GM23338 (cell line): ENCODE data around the gene SLC17A7. TPM values are rescaled to one million over a fixed set of nuclear protein-coding genes. Genes with fewer than 3 reads are reported as not detected.

Experiments used
- ATAC-seq: fragments of 200-7000 bp; cut with Tn5 transposase; 3 replicates; pipeline ENCODE4 v1.9.1; 2020
- DNase-seq: peaks from one replicate; pipeline ENCODE4 v3.0.0-alpha.2; 2015; ENCODE audit warnings: low spot score
- H2AFZ ChIP-seq: fragments of 200-600 bp; sonication (generic); 2 replicates; pipeline ENCODE4 v1.8.0; 2016; ENCODE audit warnings: antibody characterized with exemption, mild to moderate bottlenecking, moderate library complexity
- H3F3A ChIP-seq: fragments of 200-600 bp; sonication (generic); replicated peaks from 2 replicates; pipeline ENCODE4 v1.8.0; 2017; ENCODE audit warnings: antibody characterized with exemption, mixed run types, low read depth
- H3K27ac ChIP-seq: fragments of 200-600 bp; sonication (generic); 2 replicates; pipeline ENCODE4 v1.6.1; 2016; ENCODE audit warnings: low read depth
- H3K27me3 ChIP-seq: fragments of 200-600 bp; sonication (generic); 2 replicates; pipeline ENCODE4 v1.8.0; 2016; ENCODE audit warnings: mild to moderate bottlenecking, mixed run types, moderate library complexity; ENCODE audit not compliant: insufficient read depth
- H3K36me3 ChIP-seq: fragments of 200-600 bp; sonication (generic); 2 replicates; pipeline ENCODE4 v1.8.0; 2016; ENCODE audit warnings: mild to moderate bottlenecking; ENCODE audit not compliant: insufficient read depth
- H3K4me1 ChIP-seq: fragments of 200-600 bp; sonication (generic); 2 replicates; pipeline ENCODE4 v1.8.0; 2016; ENCODE audit warnings: mild to moderate bottlenecking, moderate library complexity; ENCODE audit not compliant: insufficient read depth
- H3K4me2 ChIP-seq: fragments of 200-600 bp; sonication (generic); 2 replicates; pipeline ENCODE4 v1.7.1; 2017; ENCODE audit warnings: mixed run types
- H3K4me3 ChIP-seq: fragments of 200-600 bp; sonication (generic); 2 replicates; pipeline ENCODE4 v1.6.1; 2016; ENCODE audit warnings: mixed run types
- H3K79me2 ChIP-seq: fragments of 200-600 bp; sonication (generic); replicated peaks from 2 replicates; pipeline ENCODE4 v1.8.0; 2017; ENCODE audit warnings: mild to moderate bottlenecking; ENCODE audit not compliant: insufficient read depth
- H3K9me2 ChIP-seq: fragments of 200-600 bp; sonication (generic); 2 replicates; pipeline ENCODE4 v1.8.0; 2017; ENCODE audit not compliant: insufficient read depth
- H4K20me1 ChIP-seq: fragments of 200-600 bp; sonication (generic); replicated peaks from 2 replicates; pipeline ENCODE4 v1.8.0; 2017; ENCODE audit warnings: mild to moderate bottlenecking; ENCODE audit not compliant: insufficient read depth
- H3K27ac Mint-ChIP-seq: 2 replicates; pipeline ENCODE4 v1.8.0; 2020; ENCODE audit warnings: inconsistent platforms, mild to moderate bottlenecking, moderate library complexity, mixed read lengths
- H3K27me3 Mint-ChIP-seq: 3 replicates; pipeline ENCODE4 v1.8.0; 2022; ENCODE audit warnings: low read depth, mild to moderate bottlenecking, moderate library complexity, mixed read lengths, inconsistent platforms; ENCODE audit not compliant: insufficient read depth, poor library complexity
- H3K36me3 Mint-ChIP-seq: 3 replicates; pipeline ENCODE4 v1.8.0; 2021; ENCODE audit warnings: low read depth, mild to moderate bottlenecking, inconsistent platforms, moderate library complexity, mixed read lengths
- H3K4me1 Mint-ChIP-seq: 3 replicates; pipeline ENCODE4 v1.8.0; 2020; ENCODE audit warnings: mild to moderate bottlenecking, inconsistent platforms, mixed read lengths
- H3K4me3 Mint-ChIP-seq: 3 replicates; pipeline ENCODE4 v1.8.0; 2021; ENCODE audit warnings: moderate library complexity, mild to moderate bottlenecking, inconsistent platforms, mixed read lengths
- H3K9me3 Mint-ChIP-seq: 3 replicates; pipeline ENCODE4 v1.8.0; 2020; ENCODE audit warnings: moderate library complexity, mild to moderate bottlenecking, inconsistent platforms, mixed read lengths
- CREB1 ChIP-seq: fragments of 250-450 bp; sonication (Bioruptor Pico); IDR thresholded peaks from 2 replicates; pipeline ENCODE4 v1.5.0; 2020; ENCODE audit warnings: low read depth, mild to moderate bottlenecking, moderate library complexity
- EZH2 ChIP-seq: fragments of 200-600 bp; sonication (generic); IDR thresholded peaks from one replicate; pipeline ENCODE4 v1.8.0; 2017; ENCODE audit warnings: antibody characterized with exemption, mild to moderate bottlenecking, low read depth; ENCODE audit not compliant: unreplicated experiment
- EZH2phosphoT487 ChIP-seq: fragments of 200-600 bp; sonication (generic); IDR thresholded peaks from one replicate; pipeline ENCODE4 v1.8.1; 2018; ENCODE audit warnings: antibody characterized with exemption; ENCODE audit not compliant: unreplicated experiment
- JUNB ChIP-seq: IDR thresholded peaks from one replicate; pipeline ENCODE4 v1.6.1; 2016; ENCODE audit warnings: antibody characterized with exemption; ENCODE audit not compliant: unreplicated experiment
- POLR2AphosphoS5 ChIP-seq: IDR thresholded peaks from 2 replicates; pipeline ENCODE4 v1.6.1; 2016; ENCODE audit warnings: antibody characterized with exemption, low read depth
- REST ChIP-seq: IDR thresholded peaks from one replicate; pipeline ENCODE4 v1.6.1; 2018; ENCODE audit warnings: antibody characterized with exemption; ENCODE audit not compliant: unreplicated experiment
- polyA plus RNA-seq: library from polyadenylated mRNA; unstranded; fragments of >200 nt; fragmentation: Nextera tagmentation; extraction: Ambion mirVana; gene quantifications from 2 replicates; pipeline ENCODE4 v1.2.1, GENCODE V29; 2016
- total RNA-seq: library from RNA; depleted of rRNA; stranded (reverse); fragments of >200 nt; shearing (Covaris generic); gene quantifications from 2 replicates; pipeline ENCODE4 v1.2.3, GENCODE V29; 2014
- TF ChIP-seq, protein P1 (sequence below): IDR thresholded peaks from 2 replicates; pipeline ENCODE4 v1.6.1; 2016; ENCODE audit warnings: antibody characterized with exemption
- TF ChIP-seq, protein P2 (sequence below), 2 experiments: fragments of 200-600 bp in 1 of 2; sonication (generic) in 1 of 2; conservative IDR thresholded peaks; 2 replicates each; pipeline versions ENCODE4 v1.5.1 to v1.6.1; 2016 to 2017; ENCODE audit warnings: antibody characterized with exemption in 2 of 2, low read depth in 2 of 2, mild to moderate bottlenecking in 2 of 2, moderate library complexity in 1 of 2

Gene SLC17A7
- total and polyA plus RNA-seq, 2 experiments from 2014 or later = 0.90 to 1.5 TPM

- DNase-seq (no peak), ATAC-seq (no peak)
- H3K4me3 ChIP-seq = peak within 1 kb of the TSS; percentile 61
- peaks cover 63% of the 10 kb centered on the region for H3K4me1 Mint-ChIP-seq
- no peak within 1 kb of the TSS for H3K27ac ChIP-seq
- peak within 1 kb of the TSS; percentile 96 for H2AFZ ChIP-seq
- TF ChIP-seq POLR2AphosphoS5 (no peak), REST (no peak), EZH2 (peak; percentile 84), JUNB (no peak), CREB1 (CRISPR knock-in tag) (no peak)
- TF ChIP-seq, protein P1, sequence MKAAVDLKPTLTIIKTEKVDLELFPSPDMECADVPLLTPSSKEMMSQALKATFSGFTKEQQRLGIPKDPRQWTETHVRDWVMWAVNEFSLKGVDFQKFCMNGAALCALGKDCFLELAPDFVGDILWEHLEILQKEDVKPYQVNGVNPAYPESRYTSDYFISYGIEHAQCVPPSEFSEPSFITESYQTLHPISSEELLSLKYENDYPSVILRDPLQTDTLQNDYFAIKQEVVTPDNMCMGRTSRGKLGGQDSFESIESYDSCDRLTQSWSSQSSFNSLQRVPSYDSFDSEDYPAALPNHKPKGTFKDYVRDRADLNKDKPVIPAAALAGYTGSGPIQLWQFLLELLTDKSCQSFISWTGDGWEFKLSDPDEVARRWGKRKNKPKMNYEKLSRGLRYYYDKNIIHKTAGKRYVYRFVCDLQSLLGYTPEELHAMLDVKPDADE = no peak
- H3K4me2 ChIP-seq = peak within 1 kb of the TSS; percentile 84
- peaks cover 73% of the 10 kb centered on the region for H3K27me3 Mint-ChIP-seq
- H3K4me1 ChIP-seq = peaks cover 43% of the 10 kb centered on the region
- no peaks in the 10 kb centered on the region for H3K9me2 ChIP-seq
- peaks cover 4% of the 10 kb centered on the region; the same call in 1 of the 2 replicates for H4K20me1 ChIP-seq
- H3K36me3 Mint-ChIP-seq = no peaks in the 10 kb centered on the region; the same call in 2 of the 3 replicates
- peaks cover 30% of the 10 kb centered on the region for H3F3A ChIP-seq
- H3K27ac Mint-ChIP-seq = no peak within 1 kb of the TSS
- H3K9me3 Mint-ChIP-seq = peaks cover 3% of the 10 kb centered on the region
- no peaks in the 10 kb centered on the region for H3K36me3 ChIP-seq
- H3K4me3 Mint-ChIP-seq = peak within 1 kb of the TSS; percentile 70
- H3K79me2 ChIP-seq = no peaks in the 10 kb centered on the region
- peaks cover 64% of the 10 kb centered on the region for H3K27me3 ChIP-seq
Measured at GRCh38 chr19:49423071-49423984, 18.0 kb downstream of the SLC17A7 start, which contains the start of gene PTH2. Gene PTH2, minus strand, starts transcription at chr19:49423441. Its CDS starts 102 bp downstream, at chr19:49423339.

- ATAC-seq = peak; percentile 51
- H3K4me3 Mint-ChIP-seq = peak overlapping the region; percentile 70
Measured at GRCh38 chr19:49422407-49423070, 18.8 kb downstream of the SLC17A7 start.

More at GRCh38 chr19:49422407-49423070, 18.8 kb downstream of the SLC17A7 start:
- peaks cover 29% of the 10 kb centered on the region for H3F3A ChIP-seq
- peaks cover 67% of the 10 kb centered on the region for H3K27me3 Mint-ChIP-seq
- H3K27ac Mint-ChIP-seq = no peak overlapping the region
- H3K4me2 ChIP-seq = peak overlapping the region; percentile 84
- H3K9me3 Mint-ChIP-seq = peaks cover 3% of the 10 kb centered on the region
- no peaks in the 10 kb centered on the region for H3K79me2 ChIP-seq
- H3K4me1 Mint-ChIP-seq = peaks cover 61% of the 10 kb centered on the region
- peak overlapping the region; percentile 61 for H3K4me3 ChIP-seq
- no peak overlapping the region for H3K27ac ChIP-seq
- H3K9me2 ChIP-seq = no peaks in the 10 kb centered on the region
- TF ChIP-seq EZH2phosphoT487 (no peak), JUNB (no peak), CREB1 (CRISPR knock-in tag) (peak; percentile 66)
- TF ChIP-seq, protein P2, sequence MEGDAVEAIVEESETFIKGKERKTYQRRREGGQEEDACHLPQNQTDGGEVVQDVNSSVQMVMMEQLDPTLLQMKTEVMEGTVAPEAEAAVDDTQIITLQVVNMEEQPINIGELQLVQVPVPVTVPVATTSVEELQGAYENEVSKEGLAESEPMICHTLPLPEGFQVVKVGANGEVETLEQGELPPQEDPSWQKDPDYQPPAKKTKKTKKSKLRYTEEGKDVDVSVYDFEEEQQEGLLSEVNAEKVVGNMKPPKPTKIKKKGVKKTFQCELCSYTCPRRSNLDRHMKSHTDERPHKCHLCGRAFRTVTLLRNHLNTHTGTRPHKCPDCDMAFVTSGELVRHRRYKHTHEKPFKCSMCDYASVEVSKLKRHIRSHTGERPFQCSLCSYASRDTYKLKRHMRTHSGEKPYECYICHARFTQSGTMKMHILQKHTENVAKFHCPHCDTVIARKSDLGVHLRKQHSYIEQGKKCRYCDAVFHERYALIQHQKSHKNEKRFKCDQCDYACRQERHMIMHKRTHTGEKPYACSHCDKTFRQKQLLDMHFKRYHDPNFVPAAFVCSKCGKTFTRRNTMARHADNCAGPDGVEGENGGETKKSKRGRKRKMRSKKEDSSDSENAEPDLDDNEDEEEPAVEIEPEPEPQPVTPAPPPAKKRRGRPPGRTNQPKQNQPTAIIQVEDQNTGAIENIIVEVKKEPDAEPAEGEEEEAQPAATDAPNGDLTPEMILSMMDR (conservative IDR thresholded peaks at IDR 0.05; ENCODE audit: low read depth in 2 of 2) = peak; percentile 58 to 78
- peaks cover 43% of the 10 kb centered on the region for H3K4me1 ChIP-seq
- H3K27me3 ChIP-seq = peaks cover 61% of the 10 kb centered on the region
- peaks cover 4% of the 10 kb centered on the region; the same call in 1 of the 2 replicates for H4K20me1 ChIP-seq
- no peaks in the 10 kb centered on the region for H3K36me3 ChIP-seq
- H3K36me3 Mint-ChIP-seq = no peaks in the 10 kb centered on the region; the same call in 2 of the 3 replicates
- peak overlapping the region; percentile 96 for H2AFZ ChIP-seq
- peak; percentile 86 for DNase-seq
